Hepatocyte (in vitro differentiated cells): ENCODE measurements around the gene IRX3. TPM values are rescaled to one million over a fixed set of nuclear protein-coding genes. Genes with fewer than 3 reads are reported as not detected.

Source experiments
- DNase-seq: peaks from one replicate; pipeline ENCODE4 v3.0.0-alpha.2; 2016; ENCODE audit warnings: low spot score
- H2AFZ ChIP-seq: fragments of 200-600 bp; sonication (generic); 2 replicates; pipeline ENCODE4 v1.6.0; 2016; ENCODE audit warnings: antibody characterized with exemption, mild to moderate bottlenecking
- H3K27ac ChIP-seq: fragments of 200-600 bp; sonication (generic); 2 replicates; pipeline ENCODE4 v1.5.1; 2016; ENCODE audit warnings: mild to moderate bottlenecking
- H3K27me3 ChIP-seq: fragments of 200-600 bp; sonication (generic); 2 replicates; pipeline ENCODE4 v1.6.1; 2016
- H3K36me3 ChIP-seq: fragments of 200-600 bp; sonication (generic); replicated peaks from 2 replicates; pipeline ENCODE4 v1.5.1; 2016; ENCODE audit warnings: low read depth; ENCODE audit not compliant: insufficient read depth
- H3K4me1 ChIP-seq: fragments of 200-600 bp; sonication (generic); 2 replicates; pipeline ENCODE4 v1.5.1; 2016; ENCODE audit warnings: mild to moderate bottlenecking, moderate library complexity; ENCODE audit not compliant: insufficient read depth
- H3K4me2 ChIP-seq: fragments of 200-600 bp; sonication (generic); 2 replicates; pipeline ENCODE4 v1.6.0; 2016
- H3K4me3 ChIP-seq: fragments of 200-600 bp; sonication (generic); 2 replicates; pipeline ENCODE4 v1.5.1; 2016; ENCODE audit warnings: mild to moderate bottlenecking
- H3K79me2 ChIP-seq: fragments of 200-600 bp; sonication (generic); 2 replicates; pipeline ENCODE4 v1.6.0; 2017; ENCODE audit warnings: mild to moderate bottlenecking
- H3K9me2 ChIP-seq: fragments of 200-600 bp; sonication (generic); replicated peaks from 2 replicates; pipeline ENCODE4 v1.6.0; 2017; ENCODE audit warnings: mild to moderate bottlenecking; ENCODE audit not compliant: insufficient read depth
- H3K9me3 ChIP-seq: fragments of 200-600 bp; sonication (generic); 2 replicates; pipeline ENCODE4 v1.5.1; 2016; ENCODE audit warnings: low read depth, mild to moderate bottlenecking
- H4K20me1 ChIP-seq: fragments of 200-600 bp; sonication (generic); 2 replicates; pipeline ENCODE4 v1.6.0; 2016; ENCODE audit warnings: mild to moderate bottlenecking; ENCODE audit not compliant: insufficient read depth, poor library complexity, severe bottlenecking
- EZH2 ChIP-seq: fragments of 200-600 bp; sonication (generic); IDR thresholded peaks from 2 replicates; pipeline ENCODE4 v1.6.1; 2016; ENCODE audit warnings: antibody characterized with exemption, mild to moderate bottlenecking, borderline replicate concordance
- EZH2phosphoT487 ChIP-seq: fragments of 200-600 bp; sonication (generic); IDR thresholded peaks from one replicate; pipeline ENCODE4 v1.6.1; 2018; ENCODE audit warnings: antibody characterized with exemption, mild to moderate bottlenecking, low read depth, moderate library complexity; ENCODE audit not compliant: unreplicated experiment, severe bottlenecking
- WGBS: methylation state at CpG from one replicate; pipeline ENCODE4 v1.1.6; 2016; ENCODE audit warnings: low lambda C conversion rate; ENCODE audit errors: missing lambda C conversion rate; 5-methylcytosine and 5-hydroxymethylcytosine counted together
- polyA plus RNA-seq: library from polyadenylated mRNA; unstranded; fragments of >200 nt; fragmentation: Nextera tagmentation; extraction: Ambion mirVana; gene quantifications from 2 replicates; pipeline ENCODE4 v1.2.1, GENCODE V29; 2016
- total RNA-seq: library from RNA; depleted of rRNA; stranded (reverse); fragments of >200 nt; gene quantifications from 2 replicates; pipeline ENCODE4 v1.2.3, GENCODE V29; 2014
- TF ChIP-seq, protein P1 (sequence below): fragments of 200-600 bp; sonication (generic); IDR thresholded peaks from 2 replicates; pipeline ENCODE4 v1.5.1; 2016; ENCODE audit warnings: antibody characterized with exemption, mild to moderate bottlenecking; ENCODE audit not compliant: poor library complexity

IRX3 gene
- total and polyA plus RNA-seq, 2 experiments from 2014 or later: 1.8 to 4.4 TPM

DNA sequence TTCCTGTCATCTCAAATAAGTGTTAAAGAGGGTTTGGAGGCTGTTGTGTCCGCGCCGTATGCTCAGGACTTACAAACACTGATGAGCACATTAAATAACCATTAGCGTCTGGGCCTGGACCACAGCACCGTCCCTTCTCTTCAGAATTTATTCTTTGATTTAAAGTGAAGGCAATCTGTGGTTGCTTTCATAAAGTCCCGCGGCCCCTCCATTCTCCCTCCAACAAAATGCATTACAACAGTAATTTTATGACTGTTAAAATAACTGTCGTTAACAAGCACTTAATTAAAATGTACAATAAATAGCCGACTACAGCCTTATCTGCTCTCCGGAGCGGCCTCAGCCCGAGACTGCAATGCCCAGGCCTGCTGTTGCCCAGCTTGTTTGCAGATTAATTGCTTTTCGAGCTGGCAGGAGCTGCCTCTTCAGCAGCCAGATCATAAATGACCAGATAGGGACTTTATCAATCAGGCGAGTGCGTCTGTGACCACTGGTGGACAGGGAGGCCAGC, 30.6 kb upstream of the IRX3 start:
- Histone ChIP-seq H3K9me3 (no peaks in the 10 kb centered on the region), H3K36me3 (no peaks in the 10 kb centered on the region), H3K9me2 (no peaks in the 10 kb centered on the region), H3K4me2 (no peak overlapping the region), H3K4me3 (no peak overlapping the region), H3K27ac (no peak overlapping the region), H2AFZ (no peak overlapping the region), H4K20me1 (no peaks in the 10 kb centered on the region), H3K27me3 (no peaks in the 10 kb centered on the region), H3K4me1 (no peaks in the 10 kb centered on the region), H3K79me2 (no peaks in the 10 kb centered on the region)
- DNase-seq: no peak
- WGBS: 79% methylated on average over 15 of the region's 15 CpGs
- TF ChIP-seq EZH2 (no peak), EZH2phosphoT487 (no peak)
- TF ChIP-seq, protein P1, sequence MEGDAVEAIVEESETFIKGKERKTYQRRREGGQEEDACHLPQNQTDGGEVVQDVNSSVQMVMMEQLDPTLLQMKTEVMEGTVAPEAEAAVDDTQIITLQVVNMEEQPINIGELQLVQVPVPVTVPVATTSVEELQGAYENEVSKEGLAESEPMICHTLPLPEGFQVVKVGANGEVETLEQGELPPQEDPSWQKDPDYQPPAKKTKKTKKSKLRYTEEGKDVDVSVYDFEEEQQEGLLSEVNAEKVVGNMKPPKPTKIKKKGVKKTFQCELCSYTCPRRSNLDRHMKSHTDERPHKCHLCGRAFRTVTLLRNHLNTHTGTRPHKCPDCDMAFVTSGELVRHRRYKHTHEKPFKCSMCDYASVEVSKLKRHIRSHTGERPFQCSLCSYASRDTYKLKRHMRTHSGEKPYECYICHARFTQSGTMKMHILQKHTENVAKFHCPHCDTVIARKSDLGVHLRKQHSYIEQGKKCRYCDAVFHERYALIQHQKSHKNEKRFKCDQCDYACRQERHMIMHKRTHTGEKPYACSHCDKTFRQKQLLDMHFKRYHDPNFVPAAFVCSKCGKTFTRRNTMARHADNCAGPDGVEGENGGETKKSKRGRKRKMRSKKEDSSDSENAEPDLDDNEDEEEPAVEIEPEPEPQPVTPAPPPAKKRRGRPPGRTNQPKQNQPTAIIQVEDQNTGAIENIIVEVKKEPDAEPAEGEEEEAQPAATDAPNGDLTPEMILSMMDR: no peak

DNA sequence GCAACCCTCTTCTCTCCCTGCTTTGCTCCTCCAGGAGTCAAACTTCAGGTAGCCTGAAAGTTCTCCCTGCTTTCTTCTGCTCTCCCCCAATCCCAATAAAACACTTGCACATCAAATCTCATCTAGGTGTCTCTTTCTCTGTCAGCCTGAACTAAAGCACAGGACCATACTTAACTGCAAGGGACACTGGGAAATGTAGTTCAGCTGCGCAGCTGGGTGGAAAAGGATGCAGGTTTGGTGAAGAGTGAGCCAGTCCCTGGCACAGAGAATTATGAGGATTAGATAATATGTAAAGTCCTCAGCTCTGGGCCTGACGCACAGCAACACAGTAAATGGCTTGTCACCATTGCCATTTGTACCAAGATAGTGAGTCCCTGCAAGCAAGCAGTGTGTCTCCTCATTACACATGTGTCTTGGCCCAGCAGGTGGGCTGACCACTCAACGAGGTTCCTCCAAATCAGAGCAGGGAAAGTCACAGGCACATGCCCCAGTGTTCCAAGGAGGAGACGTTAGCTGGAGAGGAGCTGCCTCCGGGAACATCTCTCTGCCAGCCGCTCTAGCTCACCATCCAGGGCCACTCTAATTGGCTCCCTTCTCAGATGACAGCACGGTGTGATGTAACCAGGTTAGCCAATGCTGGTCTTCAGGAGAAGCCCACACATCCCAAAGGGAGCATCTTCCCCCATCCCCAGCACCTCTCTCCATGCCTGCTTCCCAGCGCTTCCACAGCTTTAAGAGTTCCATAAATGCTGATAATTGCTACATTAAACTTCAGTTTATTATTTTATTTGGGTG, 29.7 kb upstream of the IRX3 start:
- Histone ChIP-seq H3K36me3 (no peaks in the 10 kb centered on the region), H3K79me2 (no peaks in the 10 kb centered on the region), H3K9me3 (no peaks in the 10 kb centered on the region), H3K27me3 (no peaks in the 10 kb centered on the region), H3K9me2 (no peaks in the 10 kb centered on the region), H3K4me3 (no peak overlapping the region), H2AFZ (no peak overlapping the region), H3K4me1 (no peaks in the 10 kb centered on the region), H3K27ac (no peak overlapping the region), H4K20me1 (no peaks in the 10 kb centered on the region), H3K4me2 (no peak overlapping the region)
- TF ChIP-seq EZH2 (no peak), EZH2phosphoT487 (no peak)
- TF ChIP-seq, protein P1: no peak
- DNase-seq: no peak
- 89% methylated on average over 8 of the region's 8 CpGs for WGBS

DNA sequence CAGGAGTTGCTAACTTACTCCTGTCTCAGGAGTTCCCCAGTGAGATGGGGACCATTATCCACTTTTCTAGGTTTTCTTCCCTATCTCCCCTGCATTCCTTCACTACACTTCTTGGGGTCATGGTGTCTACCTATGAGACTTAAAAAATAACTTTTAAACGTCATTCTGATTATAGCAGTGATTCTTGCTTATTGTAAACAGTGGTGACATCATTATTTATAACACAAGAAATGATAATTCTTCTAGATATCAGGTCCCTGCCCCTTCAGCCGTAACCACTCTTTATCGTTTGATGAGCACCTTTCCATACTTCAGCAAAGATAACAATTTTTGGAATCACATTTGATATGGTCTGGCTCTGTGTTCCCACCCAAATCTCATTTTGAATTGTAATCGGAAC, 27.2 kb upstream of the IRX3 start:
- Histone ChIP-seq H3K4me2 (no peak overlapping the region), H3K9me2 (no peaks in the 10 kb centered on the region), H3K36me3 (no peaks in the 10 kb centered on the region), H3K27ac (no peak overlapping the region), H3K9me3 (no peaks in the 10 kb centered on the region), H2AFZ (no peak overlapping the region), H3K4me3 (no peak overlapping the region), H3K27me3 (peaks cover 5% of the 10 kb centered on the region), H4K20me1 (no peaks in the 10 kb centered on the region), H3K79me2 (no peaks in the 10 kb centered on the region), H3K4me1 (no peaks in the 10 kb centered on the region)
- WGBS: 94% methylated on average over 4 of the region's 4 CpGs
- TF ChIP-seq EZH2: no peak
- TF ChIP-seq, protein P1: no peak
- TF ChIP-seq EZH2phosphoT487: no peak
- no peak for DNase-seq
